ENCODE measurements around the gene ACAD9.

DNA sequence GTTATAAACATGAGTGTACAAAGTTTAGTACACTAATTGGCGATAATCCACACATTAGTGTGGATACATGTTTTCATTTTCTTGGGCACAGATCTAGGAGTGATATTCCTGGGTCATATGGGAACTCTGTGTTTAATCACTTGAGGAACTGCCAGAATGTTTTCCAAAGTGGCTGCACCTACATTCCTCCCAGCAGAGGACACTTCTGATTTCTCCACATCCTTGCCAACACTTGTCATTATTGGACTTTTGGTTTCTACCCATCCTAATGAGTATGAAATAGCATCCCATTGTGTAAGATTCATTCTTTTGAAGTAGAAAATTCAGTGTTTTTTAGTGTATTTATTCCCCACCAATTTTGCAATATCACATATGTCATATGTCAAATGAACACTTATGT, 60.8 kb downstream of the ACAD9 start:
- TF ChIP-seq, protein P1, sequence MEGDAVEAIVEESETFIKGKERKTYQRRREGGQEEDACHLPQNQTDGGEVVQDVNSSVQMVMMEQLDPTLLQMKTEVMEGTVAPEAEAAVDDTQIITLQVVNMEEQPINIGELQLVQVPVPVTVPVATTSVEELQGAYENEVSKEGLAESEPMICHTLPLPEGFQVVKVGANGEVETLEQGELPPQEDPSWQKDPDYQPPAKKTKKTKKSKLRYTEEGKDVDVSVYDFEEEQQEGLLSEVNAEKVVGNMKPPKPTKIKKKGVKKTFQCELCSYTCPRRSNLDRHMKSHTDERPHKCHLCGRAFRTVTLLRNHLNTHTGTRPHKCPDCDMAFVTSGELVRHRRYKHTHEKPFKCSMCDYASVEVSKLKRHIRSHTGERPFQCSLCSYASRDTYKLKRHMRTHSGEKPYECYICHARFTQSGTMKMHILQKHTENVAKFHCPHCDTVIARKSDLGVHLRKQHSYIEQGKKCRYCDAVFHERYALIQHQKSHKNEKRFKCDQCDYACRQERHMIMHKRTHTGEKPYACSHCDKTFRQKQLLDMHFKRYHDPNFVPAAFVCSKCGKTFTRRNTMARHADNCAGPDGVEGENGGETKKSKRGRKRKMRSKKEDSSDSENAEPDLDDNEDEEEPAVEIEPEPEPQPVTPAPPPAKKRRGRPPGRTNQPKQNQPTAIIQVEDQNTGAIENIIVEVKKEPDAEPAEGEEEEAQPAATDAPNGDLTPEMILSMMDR (IDR thresholded peaks at IDR 0.05): no peak
- TF ChIP-seq EP300 (IDR thresholded peaks at IDR 0.05) (no peak), POLR2AphosphoS5 (IDR thresholded peaks at IDR 0.05) (no peak)

Measured in sigmoid colon (tissue), 4 donors.